ENCODE results near the gene MT1H. TPM values are rescaled to one million over a fixed set of nuclear protein-coding genes. Genes with fewer than 3 reads are reported as not detected.
"Not testable (repeated sequence)": the region's sequence is repeated elsewhere in the genome, so short reads cannot be mapped to it uniquely, and the experiment has no call there.

The MT1H gene
- total RNA-seq, 4 donors from 2014 or later: 5.8 to 2,098 (median 30.1) TPM; not detected in 1

DNA sequence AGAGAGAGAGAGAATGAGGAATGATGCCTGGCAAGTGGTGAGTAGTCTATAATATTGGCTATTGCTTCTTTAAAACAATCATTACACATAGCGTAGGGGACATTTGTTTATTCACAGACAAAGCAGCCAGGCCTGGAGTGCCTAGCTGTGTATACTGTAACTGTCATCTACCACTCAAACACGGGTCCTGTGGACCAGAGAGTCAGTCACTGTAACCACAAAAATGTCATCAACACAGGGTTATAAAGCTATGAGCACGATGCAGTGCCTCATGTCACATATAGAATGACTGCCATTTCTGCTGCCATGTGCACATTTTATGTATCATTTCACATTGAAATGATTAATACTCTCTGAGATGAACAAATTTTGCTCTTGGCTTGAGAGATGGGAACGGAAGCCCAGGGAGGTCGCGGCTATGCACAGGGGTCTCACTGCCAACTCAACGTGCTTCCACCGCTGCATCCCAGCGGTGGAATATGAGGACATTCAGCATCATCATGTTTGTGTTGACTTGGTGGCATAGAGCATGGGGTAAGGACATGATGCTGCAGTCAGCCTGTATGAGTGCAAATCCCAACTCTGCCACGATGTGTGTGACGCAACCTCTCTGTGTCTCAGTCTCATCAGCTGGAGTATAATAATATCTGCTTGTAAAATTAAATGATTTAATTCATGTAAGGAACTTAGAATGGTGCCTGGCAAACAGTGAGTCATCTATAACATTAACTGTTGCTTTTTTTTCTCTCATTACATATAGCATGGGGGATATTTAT, 3.3 kb downstream of the MT1H start:
- H3K9me3 ChIP-seq: no peaks in the 10 kb centered on the region
- peaks cover 0 to 6% of the 10 kb centered on the region in 2 donors for H3K27me3 ChIP-seq
- DNase-seq: no peak
- TF ChIP-seq, protein P1, sequence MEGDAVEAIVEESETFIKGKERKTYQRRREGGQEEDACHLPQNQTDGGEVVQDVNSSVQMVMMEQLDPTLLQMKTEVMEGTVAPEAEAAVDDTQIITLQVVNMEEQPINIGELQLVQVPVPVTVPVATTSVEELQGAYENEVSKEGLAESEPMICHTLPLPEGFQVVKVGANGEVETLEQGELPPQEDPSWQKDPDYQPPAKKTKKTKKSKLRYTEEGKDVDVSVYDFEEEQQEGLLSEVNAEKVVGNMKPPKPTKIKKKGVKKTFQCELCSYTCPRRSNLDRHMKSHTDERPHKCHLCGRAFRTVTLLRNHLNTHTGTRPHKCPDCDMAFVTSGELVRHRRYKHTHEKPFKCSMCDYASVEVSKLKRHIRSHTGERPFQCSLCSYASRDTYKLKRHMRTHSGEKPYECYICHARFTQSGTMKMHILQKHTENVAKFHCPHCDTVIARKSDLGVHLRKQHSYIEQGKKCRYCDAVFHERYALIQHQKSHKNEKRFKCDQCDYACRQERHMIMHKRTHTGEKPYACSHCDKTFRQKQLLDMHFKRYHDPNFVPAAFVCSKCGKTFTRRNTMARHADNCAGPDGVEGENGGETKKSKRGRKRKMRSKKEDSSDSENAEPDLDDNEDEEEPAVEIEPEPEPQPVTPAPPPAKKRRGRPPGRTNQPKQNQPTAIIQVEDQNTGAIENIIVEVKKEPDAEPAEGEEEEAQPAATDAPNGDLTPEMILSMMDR (IDR thresholded peaks at IDR 0.05): no peak
- TF ChIP-seq POLR2A (IDR thresholded peaks at IDR 0.05): no peak
- no peak overlapping the region for H3K4me3 ChIP-seq
- H3K36me3 ChIP-seq: no peaks in the 10 kb centered on the region
- peaks cover 0 to 27% (median 2%) of the 10 kb centered on the region in 4 donors for H3K4me1 ChIP-seq
- no peak overlapping the region for H3K27ac ChIP-seq

DNA sequence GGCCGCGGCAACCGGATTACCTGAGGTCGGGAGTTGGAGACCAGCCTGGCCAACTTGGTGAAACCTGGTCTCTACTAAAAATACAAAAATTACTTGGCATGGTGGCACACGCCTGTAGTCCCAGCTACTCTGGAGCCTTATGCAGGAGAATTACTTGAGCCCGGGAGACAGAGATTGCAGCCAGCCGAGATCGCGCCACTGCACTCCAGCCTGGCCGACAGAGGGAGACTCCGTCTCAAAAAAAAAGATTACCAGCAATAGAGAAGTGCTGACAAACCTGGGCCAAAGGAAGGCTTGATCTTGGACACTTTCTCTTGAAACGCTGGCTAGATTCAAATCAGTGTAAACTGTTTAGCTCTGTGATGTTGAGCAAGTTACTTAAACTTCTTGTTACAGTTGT, 4.3 kb downstream of the MT1H start:
- peaks cover 0 to 6% of the 10 kb centered on the region in 2 donors for H3K27me3 ChIP-seq
- H3K4me1 ChIP-seq: peaks cover 0 to 20% (median 2%) of the 10 kb centered on the region in 4 donors
- no peak overlapping the region for H3K27ac ChIP-seq
- no peaks in the 10 kb centered on the region for H3K36me3 ChIP-seq
- H3K4me3 ChIP-seq: no peak overlapping the region
- DNase-seq: peak in 1 of 3 donors; percentile 71
- no peaks in the 10 kb centered on the region for H3K9me3 ChIP-seq
- TF ChIP-seq POLR2A (IDR thresholded peaks at IDR 0.05): no peak
- TF ChIP-seq, protein P1 (IDR thresholded peaks at IDR 0.05): peak in 5 of 6 experiments; percentile 29 to 71 (median 53)

DNA sequence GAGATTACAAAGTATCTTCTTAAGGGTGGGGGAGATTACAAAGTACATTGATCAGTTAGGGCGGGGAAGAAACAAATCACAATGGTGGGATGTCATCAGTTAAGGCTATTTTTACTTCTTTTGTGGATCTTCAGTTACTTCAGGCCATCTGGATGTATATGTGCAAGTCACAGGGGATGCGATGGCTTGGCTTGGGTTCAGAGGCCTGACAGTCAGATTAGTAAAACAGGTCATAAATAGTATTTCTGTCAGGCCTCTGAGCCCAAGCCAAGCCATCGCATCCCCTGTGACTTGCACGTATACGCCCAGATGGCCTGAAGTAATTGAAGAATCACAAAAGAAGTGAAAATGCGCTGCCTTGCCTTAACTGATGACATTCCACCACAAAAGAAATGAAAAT, 5.0 kb downstream of the MT1H start:
- H3K9me3 ChIP-seq, DNase-seq, H3K36me3 ChIP-seq, H3K4me3 ChIP-seq, H3K27me3 ChIP-seq, H3K27ac ChIP-seq: not testable (repeated sequence)
- peaks cover 0 to 14% (median 2%) of the 10 kb centered on the region in 4 donors for H3K4me1 ChIP-seq

DNA sequence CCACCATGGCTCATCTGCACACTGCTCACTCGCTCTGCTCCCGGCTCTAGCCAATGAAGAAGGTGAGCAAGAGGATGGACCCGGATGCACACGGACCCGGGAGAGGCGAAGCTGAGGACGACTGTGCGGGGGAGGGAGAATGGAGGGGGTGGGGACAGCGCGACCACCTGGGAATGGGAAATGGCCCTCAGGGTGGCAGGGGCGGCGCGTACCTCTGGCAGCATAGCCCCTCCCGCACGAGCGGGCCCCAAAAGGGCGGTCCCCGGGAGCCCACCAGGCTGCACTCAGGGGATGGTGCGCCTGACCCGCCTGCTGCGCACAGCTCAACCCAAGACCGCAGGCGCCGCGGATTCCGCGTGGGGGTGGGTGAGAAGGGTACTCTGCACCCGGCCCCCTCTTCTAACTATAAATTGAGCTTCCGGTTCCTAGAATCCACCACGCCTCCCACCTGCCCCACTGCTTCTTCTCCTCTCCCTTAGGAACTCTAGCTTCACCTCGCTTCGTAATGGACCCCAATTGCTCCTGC, 6.1 kb downstream of the MT1H start:
- H3K27me3 ChIP-seq: peaks cover 0 to 6% of the 10 kb centered on the region in 2 donors
- peak overlapping the region; percentile 6 to 37 (median 22) for H3K4me3 ChIP-seq
- peaks cover 0 to 9% (median 2%) of the 10 kb centered on the region in 4 donors for H3K4me1 ChIP-seq
- TF ChIP-seq POLR2A (IDR thresholded peaks at IDR 0.05): no peak
- TF ChIP-seq, protein P1 (IDR thresholded peaks at IDR 0.05): no peak
- H3K36me3 ChIP-seq: no peaks in the 10 kb centered on the region
- DNase-seq: peak in 1 of 3 donors; percentile 70
- H3K9me3 ChIP-seq: no peaks in the 10 kb centered on the region
- H3K27ac ChIP-seq: no peak overlapping the region

DNA sequence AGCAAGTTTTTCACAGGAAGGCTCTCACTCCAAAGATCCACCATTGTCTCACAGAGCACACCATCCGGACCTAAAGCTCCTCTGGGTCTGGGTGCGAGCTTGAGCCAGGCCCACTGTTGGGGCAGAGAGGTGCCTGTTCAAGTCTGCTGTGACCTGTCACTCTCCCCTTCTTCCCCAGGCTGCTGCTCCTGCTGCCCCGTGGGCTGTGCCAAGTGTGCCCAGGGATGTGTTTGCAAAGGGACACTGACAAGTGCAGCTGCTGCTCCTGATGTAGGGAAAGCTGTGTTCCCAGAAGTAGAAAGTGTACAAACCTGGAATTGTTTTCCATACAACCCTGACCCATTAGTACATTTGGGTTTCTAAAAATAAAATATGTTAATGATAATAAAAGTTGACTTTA, 7.9 kb downstream of the MT1H start:
- no peak overlapping the region for H3K27ac ChIP-seq
- no peak overlapping the region for H3K4me3 ChIP-seq
- no peak for DNase-seq
- TF ChIP-seq POLR2A (IDR thresholded peaks at IDR 0.05): no peak
- TF ChIP-seq, protein P1 (IDR thresholded peaks at IDR 0.05): no peak
- peaks cover 0 to 6% of the 10 kb centered on the region in 2 donors for H3K27me3 ChIP-seq
- H3K4me1 ChIP-seq: peaks cover 0 to 13% (median 4%) of the 10 kb centered on the region in 4 donors
- no peaks in the 10 kb centered on the region for H3K9me3 ChIP-seq
- no peaks in the 10 kb centered on the region for H3K36me3 ChIP-seq

DNA sequence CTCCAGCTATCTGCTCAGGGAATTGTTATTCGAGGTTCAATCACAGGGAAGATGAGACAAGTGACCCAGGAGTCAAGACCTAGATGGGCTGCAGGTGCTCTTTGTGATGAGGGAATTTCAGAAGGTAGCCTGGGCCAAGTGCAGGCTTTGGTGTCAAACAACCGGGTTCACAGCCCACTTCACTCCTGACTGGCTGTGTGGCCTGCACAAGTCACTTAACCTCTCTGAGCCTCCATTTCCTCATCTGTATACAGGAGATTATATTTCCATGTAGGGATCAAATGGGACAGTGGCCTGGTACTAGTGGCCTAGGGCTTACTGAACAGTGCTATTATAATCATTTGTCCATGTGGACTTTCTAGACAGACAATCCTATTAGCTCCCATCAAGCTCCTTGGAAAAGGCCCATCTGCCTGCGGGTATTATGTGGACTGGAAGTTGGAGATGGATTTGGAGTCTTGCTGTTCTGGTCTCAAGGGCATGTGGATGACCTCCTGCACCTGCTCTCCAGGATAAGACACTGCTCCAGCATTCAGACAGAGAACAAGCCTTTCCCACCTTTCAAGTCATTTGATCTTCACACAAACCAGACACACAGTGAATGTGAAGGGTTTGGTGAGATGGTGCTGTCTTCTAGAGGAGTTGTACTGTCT, 9.6 kb downstream of the MT1H start:
- H3K4me1 ChIP-seq: peaks cover 0 to 26% (median 11%) of the 10 kb centered on the region in 4 donors
- H3K4me3 ChIP-seq: no peak overlapping the region
- no peak for TF ChIP-seq POLR2A (IDR thresholded peaks at IDR 0.05)
- TF ChIP-seq, protein P1 (IDR thresholded peaks at IDR 0.05): no peak
- H3K36me3 ChIP-seq: no peaks in the 10 kb centered on the region
- H3K27ac ChIP-seq: no peak overlapping the region
- DNase-seq: no peak
- no peaks in the 10 kb centered on the region for H3K9me3 ChIP-seq
- H3K27me3 ChIP-seq: peaks cover 0 to 6% of the 10 kb centered on the region in 2 donors

All from Peyer's patch (tissue), 4 donors.